ENCODE results near the gene GAN.

The GAN gene

GRCh38 chr16:81432937-81433557, 118.3 kb downstream of the GAN start:
- no peak for DNase-seq (ENCODE audit: low spot score)

GRCh38 chr16:81435103-81435502, 120.3 kb downstream of the GAN start:
- DNase-seq (ENCODE audit: low spot score) = no peak

GRCh38 chr16:81435567-81435966, 120.8 kb downstream of the GAN start:
- no peak for DNase-seq (ENCODE audit: low spot score)

GRCh38 chr16:81436386-81436785, 121.6 kb downstream of the GAN start:
- no peak for DNase-seq (ENCODE audit: low spot score)

- no peak for DNase-seq (ENCODE audit: low spot score)
Measured at GRCh38 chr16:81437865-81438264, 123.1 kb downstream of the GAN start.
